ENCODE data around the gene USH2A.

The USH2A gene

DNA sequence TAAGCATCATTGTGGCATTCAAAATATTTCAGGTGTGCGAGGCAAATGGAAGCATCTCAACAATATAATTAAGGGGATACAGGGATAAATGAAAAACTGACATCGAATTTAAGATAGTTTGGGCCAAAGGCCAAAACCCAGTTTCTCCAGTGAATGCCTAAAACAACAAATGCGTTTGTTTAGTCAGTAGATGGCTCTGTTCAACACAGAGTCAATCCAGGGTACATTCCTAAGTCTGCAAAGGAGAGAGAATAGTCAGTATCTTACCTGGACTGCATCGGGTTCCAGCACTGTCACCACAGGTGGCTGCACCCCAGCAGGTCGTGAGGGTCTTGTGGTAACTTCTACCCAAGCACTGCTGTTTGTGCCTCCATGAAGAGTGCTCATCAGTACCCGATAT lies 535.1 kb downstream of the USH2A start:
- no peak for DNase-seq (ENCODE audit: extremely low read depth in 1 of 2, low read depth in 1 of 2)

DNA sequence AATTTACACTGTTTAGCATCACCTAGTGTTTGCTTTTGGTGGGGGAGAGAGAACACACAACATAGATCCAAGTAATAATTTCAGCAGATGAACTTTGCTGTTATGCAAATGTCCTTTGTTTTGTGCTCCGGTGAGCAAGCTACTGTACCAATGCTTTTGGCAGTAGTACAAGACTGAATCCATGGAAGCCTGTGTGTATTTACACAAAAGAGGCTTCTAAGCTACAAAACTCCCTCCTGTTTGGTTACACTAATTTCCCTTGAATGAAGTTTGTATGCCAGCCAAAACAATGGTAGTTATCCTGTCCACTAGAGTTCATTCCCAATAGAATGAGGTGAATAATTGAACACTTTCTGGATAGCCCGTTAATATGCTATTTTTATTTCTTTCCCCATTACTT lies 535.6 kb downstream of the USH2A start:
- DNase-seq (ENCODE audit: extremely low read depth in 1 of 2, low read depth in 1 of 2), result no peak

DNA sequence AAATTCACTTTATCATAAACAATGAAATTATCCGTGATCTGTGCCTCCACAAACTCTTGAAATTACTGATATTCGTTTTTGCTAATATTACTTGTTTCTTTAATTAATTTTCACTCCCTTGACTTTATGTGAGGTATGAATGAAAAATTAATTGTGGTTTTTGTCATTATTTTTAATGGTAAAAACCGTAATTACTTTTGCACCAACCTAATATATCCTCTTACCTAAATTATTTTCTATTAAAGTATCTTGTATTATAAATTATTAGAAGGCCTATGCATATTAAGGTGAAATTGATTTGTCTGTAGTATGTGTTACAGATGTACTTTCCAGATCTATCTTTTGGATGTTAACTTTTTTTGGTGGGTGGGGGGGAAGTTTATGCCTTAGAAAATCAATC lies 540.2 kb downstream of the USH2A start:
- no peak for DNase-seq (ENCODE audit: extremely low read depth in 1 of 2, low read depth in 1 of 2)

DNA sequence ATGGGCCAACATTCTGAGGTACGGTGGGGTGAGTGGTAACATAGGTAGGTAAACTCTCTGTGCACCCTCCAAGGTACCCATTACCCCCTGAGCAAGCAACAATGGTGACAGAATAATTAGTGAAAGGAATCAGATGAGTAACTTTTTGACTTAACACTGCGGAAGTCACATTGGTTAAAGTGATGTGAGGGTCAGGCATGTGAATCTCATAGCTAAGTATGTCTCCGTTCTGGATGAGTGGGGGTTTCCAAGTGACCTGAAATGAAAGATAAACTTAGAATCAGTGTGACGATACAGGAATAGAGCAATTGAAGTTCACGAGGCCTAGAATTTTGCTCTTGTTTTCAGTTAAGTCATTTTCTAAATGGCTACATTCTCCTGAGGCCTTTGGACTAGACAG lies 544.4 kb downstream of the USH2A start:
- no peak for DNase-seq (ENCODE audit: extremely low read depth in 1 of 2, low read depth in 1 of 2)

DNA sequence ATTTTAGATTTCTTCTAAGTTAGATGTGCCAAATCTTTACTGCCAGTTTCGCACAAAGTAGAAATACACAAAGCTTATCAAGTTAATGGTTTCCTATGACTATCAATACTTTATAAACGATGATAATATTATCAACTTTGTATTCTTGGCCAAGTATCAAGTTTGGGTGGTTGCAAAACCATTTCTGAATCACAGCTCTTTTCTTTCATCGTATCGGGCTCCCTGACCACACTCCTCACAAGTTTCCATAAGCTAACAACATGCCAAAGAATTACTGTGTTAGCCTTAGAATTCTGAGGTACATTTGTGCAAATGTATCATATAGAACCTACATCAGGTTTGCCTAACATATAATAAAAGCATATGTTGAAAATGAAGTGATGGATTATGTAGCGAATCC lies 545.1 kb downstream of the USH2A start:
- DNase-seq (ENCODE audit: extremely low read depth in 1 of 2, low read depth in 1 of 2), result no peak

DNA sequence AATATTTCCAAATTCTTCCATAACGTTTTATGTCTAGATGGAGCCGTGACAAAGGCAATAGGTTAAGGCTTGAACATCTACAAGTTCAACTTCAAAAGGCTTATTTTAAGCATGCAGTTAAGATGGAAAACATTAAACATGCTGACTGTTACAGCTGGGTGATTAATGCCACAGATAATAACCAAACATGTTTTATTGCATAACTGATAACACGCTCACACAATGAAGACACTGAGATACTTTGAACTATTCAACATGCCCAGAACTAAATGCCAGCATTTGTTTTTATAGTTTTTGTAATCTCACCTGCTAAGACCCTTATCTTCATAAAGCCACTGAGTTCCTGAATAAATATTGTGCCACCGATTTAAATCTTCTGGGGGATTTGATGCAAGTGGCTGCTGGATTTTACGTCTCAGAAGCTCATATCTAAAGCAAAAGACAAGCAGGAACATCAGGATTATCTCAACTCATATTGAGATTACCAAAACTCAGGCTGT lies 545.7 kb downstream of the USH2A start:
- no peak for DNase-seq (ENCODE audit: extremely low read depth in 1 of 2, low read depth in 1 of 2)

DNA sequence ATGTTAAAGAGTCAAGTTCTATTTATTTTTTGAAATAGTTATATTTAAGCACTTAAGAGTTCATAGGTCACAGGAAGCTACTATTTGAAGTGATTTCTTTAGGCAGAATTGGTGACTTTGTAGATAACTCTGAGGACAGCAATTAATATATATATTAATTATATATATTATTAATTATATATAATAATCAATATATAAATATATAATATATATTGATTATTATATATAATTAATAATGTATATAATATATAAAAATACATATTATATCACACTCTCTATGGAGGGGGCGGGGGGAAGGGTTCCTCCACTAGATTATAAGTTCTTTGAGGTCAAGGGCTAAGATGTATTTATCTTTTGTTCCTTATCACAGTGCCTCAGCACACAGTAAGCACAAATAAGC lies 547.5 kb downstream of the USH2A start:
- no peak for DNase-seq (ENCODE audit: extremely low read depth in 1 of 2, low read depth in 1 of 2)

DNA sequence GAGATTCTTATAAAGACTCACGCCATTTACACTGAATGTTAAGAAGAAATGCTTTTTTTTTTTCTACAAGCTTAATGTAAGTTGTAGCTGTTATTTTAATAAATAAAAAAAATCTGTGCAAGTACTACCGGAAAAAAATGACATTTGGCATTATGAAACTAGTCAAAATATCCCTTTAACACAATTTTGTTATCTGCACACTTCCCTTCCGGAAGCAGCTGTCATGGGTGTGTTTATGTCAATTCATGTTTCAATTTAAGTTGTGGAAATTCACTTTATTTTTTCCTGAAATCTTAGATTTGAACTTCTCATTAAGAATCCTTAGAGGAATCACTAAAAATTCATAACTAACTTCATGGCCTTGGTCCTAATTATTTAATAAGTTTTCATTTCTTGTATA lies 548.0 kb downstream of the USH2A start:
- no peak for DNase-seq (ENCODE audit: extremely low read depth in 1 of 2, low read depth in 1 of 2)

DNA sequence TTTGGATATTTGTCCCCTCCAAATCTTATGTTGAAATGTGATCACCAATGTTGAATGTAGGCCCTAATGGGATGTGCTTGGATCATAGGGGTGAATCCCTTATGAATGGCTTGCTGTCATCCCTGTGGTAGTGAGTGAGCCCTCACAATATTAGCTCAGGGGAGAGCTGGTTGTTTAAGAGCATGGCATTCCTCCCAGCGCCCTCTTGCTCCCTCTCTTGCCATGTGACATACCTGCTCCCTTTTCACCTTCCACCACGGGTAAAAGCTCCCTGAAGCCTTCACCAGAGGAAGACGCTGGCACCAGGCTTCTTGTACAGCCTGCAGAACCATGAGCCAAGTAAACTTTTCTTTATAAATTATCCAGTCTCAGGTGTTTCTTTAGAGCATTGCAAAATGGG lies 550.6 kb downstream of the USH2A start:
- DNase-seq (ENCODE audit: extremely low read depth in 1 of 2, low read depth in 1 of 2), result no peak

DNA sequence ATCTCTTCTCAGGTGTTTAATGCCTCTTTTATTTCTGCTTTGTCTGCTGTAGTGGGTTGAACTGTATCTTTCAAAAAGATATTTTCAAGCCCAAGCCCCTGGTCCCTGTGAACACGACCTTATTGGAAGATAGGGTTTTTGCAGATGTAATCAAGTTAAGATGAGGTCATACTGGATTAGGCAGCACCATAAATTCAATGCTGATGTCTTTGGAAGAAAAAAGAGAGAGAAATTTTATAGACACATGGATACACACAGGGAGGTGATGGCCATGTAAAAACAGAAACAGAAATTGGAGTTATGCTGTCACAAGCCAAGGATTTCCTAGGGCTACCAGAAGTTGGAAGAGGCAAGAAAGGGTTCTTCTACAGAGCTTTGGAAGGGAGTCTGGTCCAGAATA lies 554.7 kb downstream of the USH2A start:
- no peak for DNase-seq (ENCODE audit: extremely low read depth in 1 of 2, low read depth in 1 of 2)

DNA sequence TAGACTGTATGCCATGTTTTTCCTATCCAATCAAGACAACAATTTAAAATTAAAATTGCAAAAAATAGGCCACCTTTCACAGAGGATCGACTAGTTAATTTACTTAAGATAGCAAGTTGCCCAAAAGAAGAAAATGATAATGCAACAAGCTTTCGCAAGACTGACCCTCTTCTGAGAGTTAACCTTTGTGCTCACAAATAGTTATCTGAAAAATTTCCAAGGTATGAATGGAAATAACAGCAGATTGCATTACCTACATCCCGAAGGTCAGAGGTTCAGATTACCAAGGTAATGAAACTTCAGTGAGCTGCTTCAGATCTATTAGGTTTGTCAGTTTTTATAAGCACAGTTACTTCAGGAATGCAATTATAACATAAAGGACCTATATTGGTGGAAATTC lies 558.2 kb downstream of the USH2A start:
- DNase-seq (ENCODE audit: extremely low read depth in 1 of 2, low read depth in 1 of 2), result no peak

DNA sequence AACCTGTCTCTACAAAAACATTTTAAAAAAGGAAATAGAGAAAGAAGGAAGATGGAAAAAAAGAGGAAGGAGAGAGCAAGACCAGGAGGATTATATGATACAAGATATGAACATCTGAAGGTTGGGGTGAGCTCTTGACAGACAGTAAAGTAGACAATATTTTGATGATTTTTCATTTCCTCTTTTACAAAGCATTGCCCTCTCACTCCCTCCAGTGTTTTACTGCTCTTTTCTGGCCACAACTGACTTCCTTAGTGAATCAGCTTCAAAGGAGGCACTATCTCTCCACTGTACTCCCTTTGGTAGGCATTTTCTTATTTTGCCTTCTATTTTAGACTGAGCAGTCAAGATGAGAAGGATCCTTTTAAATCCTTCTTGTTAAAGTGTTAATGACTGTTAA lies 559.5 kb downstream of the USH2A start:
- DNase-seq (ENCODE audit: extremely low read depth in 1 of 2, low read depth in 1 of 2), result no peak

DNA sequence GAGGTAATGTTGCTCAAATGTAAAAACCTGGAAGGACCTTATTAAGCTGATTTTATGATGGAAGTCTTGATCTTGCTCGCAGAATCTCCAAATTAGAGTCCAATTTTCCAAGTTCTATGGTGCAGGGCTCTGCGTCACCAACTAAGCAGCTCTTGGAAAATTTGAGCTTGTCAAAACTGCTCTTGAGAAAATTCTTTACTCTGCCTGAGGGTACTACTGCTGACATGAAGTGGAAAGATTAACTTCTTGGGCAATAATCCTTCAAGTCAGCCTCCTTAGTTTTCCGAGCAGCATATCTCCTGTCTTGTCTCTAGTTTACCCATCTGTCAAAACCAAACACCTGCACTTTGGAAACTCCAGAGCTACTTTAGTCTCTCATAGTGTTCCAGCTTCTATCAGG lies 562.4 kb downstream of the USH2A start:
- DNase-seq (ENCODE audit: extremely low read depth in 1 of 2, low read depth in 1 of 2), result no peak

DNA sequence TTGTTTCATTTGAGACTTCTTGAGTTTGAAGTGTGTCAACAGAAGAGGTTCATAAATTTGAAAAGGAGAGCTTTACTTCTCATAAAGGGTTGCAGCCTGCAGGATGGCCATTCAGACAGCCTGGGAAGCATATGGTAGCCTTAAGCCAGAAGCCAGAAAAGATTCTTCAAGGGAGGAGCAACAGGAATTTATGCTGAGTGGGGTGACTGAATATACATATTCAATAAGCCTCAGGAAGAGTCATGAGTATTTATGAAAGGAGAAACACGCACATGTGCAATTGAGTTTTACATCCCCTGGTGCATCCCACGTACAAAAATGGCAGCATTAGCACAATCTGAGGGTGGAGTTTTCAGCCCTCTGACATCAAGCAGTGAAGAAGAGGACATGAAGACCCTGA lies 565.9 kb downstream of the USH2A start:
- DNase-seq (ENCODE audit: extremely low read depth in 1 of 2, low read depth in 1 of 2), result no peak

DNA sequence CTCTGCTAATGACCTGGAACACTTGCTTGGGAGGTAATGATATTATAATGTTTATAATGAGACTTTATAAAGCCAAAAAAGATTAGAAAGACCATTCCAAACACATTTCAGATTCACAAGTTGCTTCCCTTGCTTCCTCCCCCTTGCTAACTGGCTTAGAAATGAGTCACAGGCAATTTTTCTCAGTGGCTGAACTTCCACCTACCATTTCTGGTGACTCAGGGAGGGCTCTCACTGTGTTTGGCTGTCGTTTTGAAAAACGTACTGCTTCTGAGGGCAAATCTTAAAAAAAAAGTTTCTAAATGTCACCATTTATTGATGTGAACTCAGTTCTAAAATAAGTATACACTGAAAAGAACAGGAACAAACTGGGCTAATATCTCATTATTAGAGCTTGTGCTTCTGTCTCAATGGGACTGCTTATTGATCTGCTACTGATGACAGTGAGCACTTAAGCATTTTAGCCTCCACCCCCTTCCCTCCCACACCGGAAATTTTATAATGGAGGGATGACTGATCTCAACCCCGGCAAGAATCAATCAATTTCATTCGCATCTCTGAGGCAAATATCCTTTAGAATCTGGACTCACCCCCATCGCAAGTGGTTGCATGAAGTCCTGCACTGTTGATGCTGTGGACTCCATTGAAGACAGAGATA lies 577.9 kb downstream of the USH2A start:
- no peak for DNase-seq (ENCODE audit: extremely low read depth in 1 of 2, low read depth in 1 of 2)

DNA sequence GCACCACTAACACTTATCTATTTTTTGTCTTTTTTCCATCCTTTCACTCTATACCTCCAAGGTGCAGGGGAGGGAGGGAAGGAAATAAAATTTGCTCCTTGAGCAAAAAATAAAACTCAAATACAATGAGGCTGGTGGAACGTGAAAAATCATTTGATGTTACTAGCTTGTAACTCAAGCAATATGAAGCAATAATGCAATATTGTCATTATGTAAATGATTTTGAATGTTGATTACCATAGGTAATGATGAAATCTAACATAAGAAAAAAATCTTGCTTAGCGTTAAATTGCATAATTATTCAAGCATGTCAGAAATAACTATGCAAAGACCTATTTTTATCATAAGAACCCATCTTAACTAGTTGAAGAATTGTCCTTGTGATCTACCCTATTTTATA lies 578.5 kb downstream of the USH2A start:
- no peak for DNase-seq (ENCODE audit: extremely low read depth in 1 of 2, low read depth in 1 of 2)

DNA sequence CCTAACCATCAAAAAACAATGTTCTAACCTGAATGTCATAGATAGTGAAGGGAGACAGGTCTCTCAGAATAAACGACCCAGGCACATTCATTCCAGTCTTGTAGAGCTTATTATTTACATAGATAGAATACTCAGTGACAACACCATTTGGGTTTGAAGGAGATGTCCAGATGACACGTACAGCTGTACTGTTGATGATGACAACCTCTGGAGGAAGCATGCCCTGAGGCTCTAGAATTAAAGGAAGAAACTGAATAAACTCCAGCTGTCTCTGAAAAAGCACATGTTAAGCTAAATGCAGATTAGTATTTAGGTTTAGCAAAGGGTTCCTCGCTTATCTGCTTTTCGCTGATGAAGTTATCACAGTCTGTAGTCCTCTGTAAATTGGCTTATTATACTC lies 579.0 kb downstream of the USH2A start:
- DNase-seq (ENCODE audit: extremely low read depth in 1 of 2, low read depth in 1 of 2), result no peak

DNA sequence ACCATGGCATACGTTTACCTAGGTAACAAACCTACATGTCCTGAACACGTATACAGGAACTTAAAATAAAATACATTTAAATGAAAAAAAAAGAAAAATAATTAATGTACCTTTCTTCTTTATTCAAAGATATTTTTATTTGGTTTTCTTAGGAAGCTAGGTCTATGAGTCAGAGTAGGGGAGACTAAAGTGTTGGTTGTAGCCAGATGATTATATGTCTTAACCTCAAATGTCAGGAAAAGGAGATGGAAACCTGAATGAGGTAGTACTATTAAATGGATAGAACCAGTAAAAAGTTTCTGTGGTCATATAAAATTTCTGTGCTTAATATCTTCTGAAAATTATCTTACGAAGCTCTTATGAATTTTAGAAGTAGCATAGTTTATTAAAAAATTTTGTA lies 580.3 kb downstream of the USH2A start:
- DNase-seq (ENCODE audit: extremely low read depth in 1 of 2, low read depth in 1 of 2), result no peak

DNA sequence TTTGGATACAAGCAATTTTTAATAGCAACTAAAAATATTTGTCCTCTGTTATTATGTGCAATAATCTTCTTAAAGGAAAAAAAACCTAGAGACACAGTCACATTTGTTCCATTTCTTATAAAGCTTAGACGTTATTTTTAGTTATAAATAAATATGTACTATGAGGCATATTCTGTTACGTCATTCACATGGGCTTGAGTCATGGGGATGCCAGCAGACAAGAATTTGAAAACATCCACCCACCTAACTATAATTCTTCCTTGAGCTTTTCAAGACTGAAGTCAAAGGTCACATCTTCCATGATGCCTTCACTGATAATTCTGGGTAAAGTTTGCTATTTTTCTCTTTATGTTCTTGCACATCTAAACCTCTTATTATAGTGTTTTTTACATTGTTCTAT lies 587.3 kb downstream of the USH2A start:
- no peak for DNase-seq (ENCODE audit: extremely low read depth in 1 of 2, low read depth in 1 of 2)

DNA sequence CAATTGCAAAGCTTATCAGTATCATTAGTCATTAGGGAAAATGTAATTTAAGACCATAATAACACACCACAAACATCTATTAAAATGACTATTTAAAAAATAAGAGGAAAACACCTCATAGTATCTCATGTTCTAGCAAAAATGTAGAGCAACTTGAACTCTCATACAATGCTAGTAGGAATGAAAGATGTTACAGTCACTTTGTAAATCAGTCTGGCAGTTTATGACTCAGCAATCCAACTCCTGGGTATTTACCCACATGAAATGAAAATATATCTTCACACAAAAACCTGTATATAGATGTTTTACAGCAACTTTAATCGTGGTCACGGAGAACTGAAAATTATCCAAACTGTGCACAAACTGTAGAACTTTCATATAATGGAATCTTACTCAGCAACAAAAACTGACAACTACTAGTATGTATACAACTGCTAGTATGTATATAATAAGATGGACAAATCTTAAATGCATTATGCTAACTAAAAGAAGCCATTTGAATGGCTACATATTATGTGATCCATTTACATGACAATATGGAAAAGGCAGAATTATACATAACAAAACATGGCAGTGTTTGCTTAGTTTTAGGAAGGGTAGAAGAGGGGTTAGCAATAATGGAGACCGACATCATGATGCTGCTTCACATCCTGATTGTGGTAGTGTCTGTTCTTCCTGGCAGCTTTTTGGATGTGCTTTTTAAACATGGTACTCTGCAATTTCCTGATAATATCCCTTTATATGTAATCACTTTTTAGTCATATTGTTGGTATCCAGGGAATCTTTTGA lies 589.1 kb downstream of the USH2A start:
- no peak for DNase-seq (ENCODE audit: extremely low read depth in 1 of 2, low read depth in 1 of 2)

DNA sequence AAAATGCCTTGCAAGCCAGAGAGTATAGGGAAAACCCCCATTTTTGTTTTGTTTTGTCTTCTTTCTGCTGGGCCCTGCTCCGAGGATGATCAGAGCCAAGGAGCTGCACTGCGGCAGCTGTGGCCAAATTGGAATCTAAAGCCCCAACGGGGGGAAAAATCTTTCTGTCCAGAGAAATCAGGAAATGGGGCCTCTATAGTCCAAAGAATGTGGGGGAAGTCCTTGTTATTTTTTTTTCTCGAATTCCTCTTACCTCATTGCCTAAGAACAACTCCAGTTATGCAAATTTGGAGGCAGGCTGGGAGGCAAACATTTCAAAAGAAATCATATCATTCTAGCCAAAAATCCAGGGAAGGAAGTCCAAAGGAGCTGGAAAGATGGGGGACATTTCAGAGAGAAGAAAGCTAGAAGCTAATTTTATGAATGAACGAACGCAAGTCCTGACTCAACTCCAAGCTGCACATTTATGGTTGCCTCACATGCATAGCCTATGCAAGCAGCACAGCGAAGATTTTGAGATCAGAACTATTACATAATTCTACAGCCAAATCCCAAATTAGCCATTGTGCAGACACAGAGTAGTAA lies 592.9 kb downstream of the USH2A start:
- no peak for DNase-seq (ENCODE audit: extremely low read depth in 1 of 2, low read depth in 1 of 2)

DNA sequence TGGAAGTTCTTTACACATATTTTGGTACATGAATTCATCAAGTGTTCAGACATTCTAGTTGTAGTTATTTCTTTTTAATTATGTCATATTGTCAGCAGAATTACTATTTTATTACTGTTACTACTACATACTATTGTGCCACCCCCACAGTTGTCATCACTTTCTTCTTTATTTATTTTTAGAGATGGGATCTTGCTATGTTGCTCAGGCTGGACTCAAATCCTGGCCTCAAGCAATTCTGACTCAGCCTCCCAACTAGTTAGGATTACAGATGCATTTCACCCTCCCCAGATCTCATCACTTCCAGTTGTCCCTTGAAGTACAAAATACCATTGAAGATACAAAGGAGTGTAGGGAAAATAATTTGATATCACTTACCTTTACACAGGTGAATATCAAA lies 598.2 kb downstream of the USH2A start:
- DNase-seq (ENCODE audit: extremely low read depth in 1 of 2, low read depth in 1 of 2), result no peak
